GM19239 (cell line): ENCODE measurements around the gene ERBIN.
"Not testable (repeated sequence)": the region's sequence is repeated elsewhere in the genome, so short reads cannot be mapped to it uniquely, and the experiment has no call there.

Experiments
- DNase-seq: peaks from one replicate; pipeline ENCODE4 v3.0.0; 2011; ENCODE audit warnings: low spot score; ENCODE audit not compliant: insufficient read length
- FAIRE-seq: peaks from 2 replicates; lab custom pipeline; 2011; peaks lifted over from hg19 to GRCh38; lab: Jason Lieb, UNC

Gene ERBIN

GRCh38 chr5:65914641-65915196 lies 11.7 kb upstream of the ERBIN start:
- DNase-seq: no peak
- no peak for FAIRE-seq

GRCh38 chr5:65915661-65916060 lies 10.7 kb upstream of the ERBIN start:
- DNase-seq, FAIRE-seq: not testable (repeated sequence)

- no peak for DNase-seq
- no peak for FAIRE-seq
Observed at GRCh38 chr5:65916066-65916465, 10.3 kb upstream of the ERBIN start.

- DNase-seq (no peak), FAIRE-seq (no peak)
Observed at GRCh38 chr5:65916636-65917035, 9.7 kb upstream of the ERBIN start.

DNA sequence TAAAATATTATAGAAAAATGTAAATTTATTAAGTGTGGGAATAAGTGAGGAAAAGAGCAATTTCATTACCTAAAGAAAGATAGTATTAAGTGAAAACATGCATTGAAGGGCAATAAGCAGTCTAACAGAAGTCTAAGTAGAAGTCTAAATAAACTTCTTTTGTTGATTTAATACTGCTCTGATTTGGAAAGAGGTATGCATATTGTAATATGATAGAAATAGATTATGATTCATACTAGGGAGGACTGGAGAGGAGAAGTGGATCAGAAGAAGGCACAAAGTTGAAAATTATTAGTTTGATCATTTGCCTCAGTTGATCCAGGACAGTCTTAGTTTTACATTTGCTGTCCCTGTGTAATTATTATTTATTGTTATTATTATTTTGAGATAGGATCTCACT lies 6.6 kb upstream of the ERBIN start:
- FAIRE-seq (no peak), DNase-seq (no peak)

DNA sequence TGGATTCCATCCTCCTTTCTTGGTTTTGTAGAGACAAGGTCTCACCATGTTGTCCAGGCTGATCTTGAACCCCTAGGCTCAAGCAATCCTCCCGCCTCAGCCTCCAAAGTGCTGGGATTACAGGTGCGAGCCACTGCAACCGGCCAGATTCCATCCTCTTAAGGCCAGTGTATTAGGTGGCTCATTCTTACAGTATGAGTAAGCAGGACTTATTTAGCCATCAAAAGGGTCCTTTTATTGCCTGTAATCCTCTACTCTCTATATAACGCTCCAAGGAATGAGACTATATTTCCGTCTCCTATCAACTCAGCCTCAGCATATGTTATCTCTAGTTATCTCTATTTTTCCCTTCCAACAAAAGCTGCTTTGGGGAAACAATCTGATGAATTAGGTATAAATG lies 3.0 kb upstream of the ERBIN start:
- FAIRE-seq (no peak), DNase-seq (no peak)

DNA sequence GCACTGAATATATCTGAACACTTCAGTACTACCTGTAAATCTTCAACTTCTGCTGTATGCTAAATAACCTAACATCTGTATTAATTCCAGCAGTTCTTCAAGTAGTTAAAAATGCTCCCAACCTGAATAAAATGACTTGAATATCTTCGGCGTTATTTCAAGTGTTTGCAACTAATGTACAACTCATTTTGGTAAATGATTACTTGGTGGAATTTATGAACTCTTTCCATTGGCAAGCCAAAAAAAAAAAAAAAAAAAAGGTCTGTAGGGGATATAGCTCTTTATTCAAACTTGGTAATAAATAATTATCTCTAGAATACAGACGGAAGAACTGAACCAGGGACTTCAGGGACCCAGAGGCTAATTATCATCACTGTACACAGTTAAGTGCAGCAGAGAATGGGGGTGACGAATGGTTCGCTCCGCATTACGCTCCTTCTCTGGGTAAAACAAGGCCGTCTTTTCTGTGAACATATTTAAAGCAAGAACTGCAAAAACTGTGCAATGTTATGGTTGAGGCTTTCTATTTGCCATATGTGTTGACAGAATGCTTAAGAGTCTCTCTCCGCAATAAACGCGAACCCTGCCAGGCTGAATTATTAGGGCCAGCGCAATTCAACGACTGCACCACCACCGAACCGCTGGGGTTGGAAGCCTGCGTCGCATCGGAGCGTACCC lies 1.9 kb upstream of the ERBIN start:
- peak; percentile 90 for FAIRE-seq
- peak; percentile 12 for DNase-seq

- FAIRE-seq (peak; percentile 85), DNase-seq (peak; percentile 67)
Observed at GRCh38 chr5:65925044-65925600, 1.3 kb upstream of the ERBIN start.

DNA sequence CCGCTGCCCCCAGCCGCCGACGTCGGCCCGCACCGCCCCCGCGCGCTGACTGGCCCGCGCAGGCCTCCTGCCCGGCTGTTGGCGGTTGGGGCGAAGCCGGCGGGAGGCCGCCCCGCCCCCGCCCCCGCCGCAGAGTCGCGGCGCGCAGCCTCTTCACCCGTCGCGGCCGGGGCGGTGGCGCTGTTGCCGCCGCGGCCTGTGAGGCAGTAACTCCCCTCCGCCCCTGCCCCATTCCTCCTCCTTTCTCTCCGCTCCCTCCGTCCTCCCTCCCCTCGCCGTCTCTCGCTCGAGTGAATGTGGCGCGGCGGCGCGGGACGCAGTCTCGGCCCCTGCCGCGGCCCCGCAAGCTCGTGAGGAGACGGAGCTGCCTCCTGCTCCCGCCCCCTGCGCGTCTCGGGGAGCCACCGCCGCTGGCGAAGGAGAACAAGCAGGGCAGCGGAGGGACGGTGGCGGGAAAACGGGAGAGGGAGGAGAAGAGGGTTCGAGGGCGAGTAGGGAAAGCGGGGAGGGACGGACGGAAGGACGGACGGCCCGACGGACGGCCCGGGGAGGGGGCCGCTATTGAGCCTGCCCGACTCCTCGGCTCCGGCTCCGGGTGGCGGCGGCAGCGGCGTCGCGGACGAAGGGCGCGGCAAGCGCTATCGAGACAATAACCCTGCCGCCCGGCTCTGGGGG lies 637 bp upstream of the ERBIN start:
- DNase-seq: peak; percentile 73
- FAIRE-seq: no peak

DNA sequence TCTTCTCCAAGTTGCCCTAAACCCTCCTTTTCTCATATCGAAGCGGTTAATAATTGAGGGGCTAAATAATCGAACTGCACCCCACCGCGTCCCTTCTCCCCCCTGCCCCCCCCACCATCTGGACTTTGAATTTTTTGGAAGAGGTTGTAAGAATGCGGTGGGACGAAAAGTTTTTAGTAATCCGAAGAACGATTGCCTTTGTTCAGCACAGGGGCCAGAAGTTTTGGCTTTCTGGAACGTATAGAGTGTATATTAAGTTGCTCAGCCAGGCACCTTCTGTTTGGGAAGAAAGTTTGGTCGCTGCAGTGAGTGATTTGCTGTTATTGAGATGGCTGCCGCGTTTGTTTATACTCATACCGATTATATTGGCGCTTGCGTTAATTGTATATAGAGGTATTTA lies 518 bp downstream of the ERBIN start:
- FAIRE-seq (no peak), DNase-seq (no peak)

DNA sequence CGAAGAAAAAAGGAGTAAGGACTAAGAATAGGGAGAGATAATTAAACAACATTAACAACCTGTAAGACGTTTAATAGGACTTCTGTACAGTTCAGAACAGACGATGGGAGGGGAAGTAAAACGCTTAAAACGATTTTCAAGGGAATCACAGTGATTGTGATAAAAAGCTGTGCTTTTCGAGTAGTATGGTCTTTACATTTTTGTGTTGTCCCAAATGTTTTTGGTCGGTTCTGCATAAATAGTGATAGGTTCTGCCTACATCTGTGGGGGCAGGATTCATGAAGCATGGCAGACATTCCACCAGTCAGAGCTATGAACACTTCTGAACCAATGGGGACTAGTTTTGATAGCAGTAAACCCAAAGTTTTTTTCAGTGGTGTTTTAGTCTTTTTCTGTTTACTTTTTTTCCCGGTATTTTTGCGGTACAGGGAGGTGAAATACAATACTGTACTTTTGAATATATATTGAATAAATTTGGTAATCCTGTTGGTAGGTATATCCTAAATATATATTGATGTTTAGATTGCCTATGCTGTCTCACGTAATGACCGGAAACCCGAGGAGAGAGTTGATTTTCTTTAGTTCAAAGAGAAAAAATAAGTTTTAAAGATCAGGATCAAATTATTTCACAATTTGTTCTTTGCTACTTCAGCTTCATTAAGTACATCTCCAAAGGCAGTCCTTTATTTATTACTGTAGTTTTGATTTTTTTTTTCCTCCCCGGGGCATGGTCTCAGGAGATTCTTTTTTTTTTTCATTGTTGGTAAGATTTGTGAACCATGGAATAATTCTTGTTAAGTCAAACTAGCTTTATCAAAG lies 1.3 kb downstream of the ERBIN start:
- FAIRE-seq (peak; percentile 97), DNase-seq (peak; percentile 9)

DNA sequence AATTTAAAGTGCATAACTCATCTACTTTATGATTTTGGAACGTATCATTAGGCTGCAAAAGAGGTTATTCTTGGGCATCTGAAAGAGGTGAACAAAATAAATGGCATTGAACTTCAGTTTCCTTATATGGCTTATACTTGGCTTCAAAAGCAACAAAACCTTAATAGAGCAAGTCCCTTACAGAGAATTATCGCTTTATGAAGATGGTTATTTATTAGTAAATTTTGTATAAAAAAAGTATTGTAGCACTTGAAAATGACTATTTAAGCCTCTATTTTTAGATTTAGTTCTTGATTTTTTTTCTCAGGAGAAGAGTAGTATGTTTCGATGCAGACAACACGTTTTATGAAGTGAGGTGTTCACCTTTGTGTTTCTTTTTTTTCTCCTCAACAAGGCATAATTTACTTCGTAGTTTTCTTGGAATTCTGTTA lies 2.0 kb downstream of the ERBIN start:
- FAIRE-seq (peak; percentile 42), DNase-seq (no peak)

DNA sequence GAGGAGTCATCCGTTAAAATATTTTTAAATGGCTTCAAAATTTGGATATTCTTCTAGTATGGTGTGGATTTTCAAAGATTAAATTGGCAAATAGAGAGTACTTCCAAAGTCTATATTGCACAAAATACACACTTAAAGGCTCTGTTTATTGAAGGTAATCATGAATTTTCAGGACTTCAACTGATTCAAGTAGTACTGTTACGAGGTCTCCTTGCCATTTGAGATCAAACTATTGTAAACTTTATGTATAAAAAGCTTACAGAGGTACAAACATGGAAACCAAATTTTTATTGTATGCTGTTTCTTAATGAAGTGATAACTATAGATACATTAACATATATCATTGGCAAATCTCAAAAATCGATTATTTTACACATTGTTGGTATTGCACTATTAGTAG lies 2.5 kb downstream of the ERBIN start:
- FAIRE-seq (no peak), DNase-seq (no peak)

DNA sequence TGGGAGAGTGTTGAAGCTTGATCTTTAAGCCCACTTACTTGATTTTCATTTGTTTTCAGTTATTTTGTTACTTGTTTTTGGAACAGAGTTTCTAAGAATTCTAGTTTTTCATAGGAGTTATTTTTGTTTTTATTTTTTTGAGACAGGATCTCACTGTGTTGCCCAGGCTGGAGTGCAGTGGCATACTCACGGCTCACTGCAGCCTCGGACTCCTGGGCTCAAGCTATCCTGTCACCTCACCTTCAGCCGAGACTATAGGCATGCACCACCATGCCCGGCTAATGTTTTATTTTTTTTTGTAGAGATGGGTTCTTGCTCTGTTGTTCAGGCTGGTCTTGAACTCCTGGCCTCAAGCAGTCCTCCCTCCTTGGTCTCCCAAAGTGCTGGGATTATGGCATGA lies 6.3 kb downstream of the ERBIN start:
- DNase-seq (no peak), FAIRE-seq (no peak)

DNA sequence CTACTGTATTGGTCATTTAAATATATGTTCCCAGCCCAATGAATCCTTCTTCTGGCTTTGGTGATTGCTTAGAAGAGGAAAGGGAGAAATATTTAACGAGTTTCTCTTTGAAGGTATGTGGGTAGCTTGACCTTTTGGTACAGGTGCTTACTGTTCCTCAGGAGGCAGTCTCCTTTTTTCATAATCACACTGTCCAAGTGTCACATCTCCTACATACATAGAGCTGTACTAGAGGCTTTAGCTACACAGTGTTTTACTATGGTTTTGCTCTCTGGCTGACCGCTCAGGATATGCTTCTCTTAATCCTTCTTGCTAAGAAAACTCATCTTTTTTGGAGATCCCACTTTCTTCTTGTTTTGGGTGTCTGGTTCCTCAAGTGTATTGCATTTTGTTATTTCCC lies 6.9 kb downstream of the ERBIN start:
- DNase-seq: no peak
- FAIRE-seq: no peak

- DNase-seq (no peak), FAIRE-seq (no peak)
Observed at GRCh38 chr5:65938256-65938655, 11.9 kb downstream of the ERBIN start.

DNA sequence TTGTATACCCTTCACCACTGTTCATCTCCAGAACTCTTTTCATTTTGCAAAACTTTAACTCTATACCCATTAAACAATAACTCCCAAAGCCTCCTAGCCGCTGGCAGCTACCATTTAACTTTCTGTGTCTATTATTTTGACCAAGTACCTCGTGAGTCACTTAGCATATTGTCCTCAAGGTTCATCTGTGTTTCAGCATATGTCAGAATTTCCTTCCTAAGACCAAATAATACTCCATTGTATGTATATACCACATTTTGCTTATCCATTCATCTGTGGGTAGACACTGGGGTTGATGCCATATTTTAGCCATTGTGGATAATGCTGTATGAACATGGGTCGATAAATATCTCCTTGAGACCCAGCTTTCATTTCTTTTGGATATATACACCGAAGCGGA lies 17.4 kb downstream of the ERBIN start:
- DNase-seq (no peak), FAIRE-seq (no peak)

GRCh38 chr5:65946198-65946745 lies 19.9 kb downstream of the ERBIN start:
- DNase-seq (no peak), FAIRE-seq (no peak)

DNA sequence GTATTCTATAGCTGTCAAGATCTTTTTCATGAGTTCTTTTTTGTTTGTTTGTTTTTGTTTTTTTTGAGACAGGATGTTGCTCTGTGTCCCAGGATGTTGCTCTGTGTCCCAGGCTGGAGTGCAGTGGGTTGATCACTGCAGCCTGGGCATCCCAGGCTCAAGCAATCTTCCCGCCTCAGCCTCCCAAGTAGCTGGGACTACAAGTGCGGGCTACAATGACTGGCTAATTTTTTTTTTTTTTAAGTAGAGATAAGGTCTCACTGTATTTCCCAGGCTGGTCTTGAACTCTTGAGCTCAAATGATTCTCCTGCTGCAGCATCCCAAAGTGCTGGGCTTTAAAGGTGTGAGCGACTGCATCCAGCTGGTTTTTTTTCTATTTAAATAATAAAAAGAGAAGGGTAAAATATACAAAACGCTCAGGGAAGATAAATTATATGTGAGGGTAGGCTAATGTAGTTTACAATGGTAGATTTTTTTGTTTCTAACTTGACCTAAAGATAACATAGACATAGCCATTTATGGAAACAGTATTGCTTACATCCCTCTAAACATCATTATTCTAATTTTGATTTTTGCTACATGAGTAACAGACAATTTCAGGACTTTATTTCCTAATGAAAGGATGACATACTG lies 21.9 kb downstream of the ERBIN start:
- FAIRE-seq: no peak

GRCh38 chr5:65951330-65951729 lies 25.0 kb downstream of the ERBIN start:
- FAIRE-seq (no peak), DNase-seq (no peak)

More for the DNA sequence above, 21.9 kb downstream of the ERBIN start:
- DNase-seq: no peak
